Measurements from ENCODE around the gene HOXD4.

Gene HOXD4

GRCh38 chr2:176172895-176173566 is 21.7 kb downstream of the HOXD4 start:
- DNase-seq = no peak

GRCh38 chr2:176173567-176174381 is 22.4 kb downstream of the HOXD4 start:
- no peak for DNase-seq

GRCh38 chr2:176174382-176174823 is 23.1 kb downstream of the HOXD4 start:
- no peak for DNase-seq

- no peak for DNase-seq
Measured at GRCh38 chr2:176174824-176175708, 23.7 kb downstream of the HOXD4 start.

- DNase-seq = no peak
Measured at GRCh38 chr2:176175709-176176607, 24.6 kb downstream of the HOXD4 start.

GRCh38 chr2:176177580-176178037 is 26.3 kb downstream of the HOXD4 start:
- DNase-seq = no peak

GRCh38 chr2:176178038-176178756 is 26.8 kb downstream of the HOXD4 start:
- no peak for DNase-seq

GRCh38 chr2:176178757-176179295 is 27.5 kb downstream of the HOXD4 start:
- DNase-seq = no peak

- DNase-seq = no peak
Measured at GRCh38 chr2:176181551-176181950, 30.2 kb downstream of the HOXD4 start.

GRCh38 chr2:176182671-176183070 is 31.3 kb downstream of the HOXD4 start:
- DNase-seq = no peak

- DNase-seq = no peak
Measured at GRCh38 chr2:176184749-176185148, 33.4 kb downstream of the HOXD4 start.

GRCh38 chr2:176186024-176186423 is 34.7 kb downstream of the HOXD4 start:
- no peak for DNase-seq

GRCh38 chr2:176187200-176187898 is 36.0 kb downstream of the HOXD4 start:
- no peak for DNase-seq

- no peak for DNase-seq
Measured at GRCh38 chr2:176187899-176188773, 36.8 kb downstream of the HOXD4 start, which contains the start of gene HOXD1. Gene HOXD1 (plus strand): TSS chr2:176188668. CDS start chr2:176188802, 134 bp downstream.

- no peak for DNase-seq
Measured at GRCh38 chr2:176188774-176189680, 37.7 kb downstream of the HOXD4 start.

GRCh38 chr2:176189681-176190641 is 38.6 kb downstream of the HOXD4 start:
- DNase-seq = no peak

- no peak for DNase-seq
Measured at GRCh38 chr2:176192351-176192750, 41.0 kb downstream of the HOXD4 start.

Data from activated gamma-delta T cell (primary cell).